Esophagus muscularis mucosa (tissue), 3 donors: ENCODE results near the gene LMAN2L.

Experiments used
- CTCF ChIP-seq, 3 experiments: fragments of 200-600 bp in 2 of 3; fragments of 450-650 bp in 1 of 3; sonication (generic) in 2 of 3; IDR thresholded peaks; one replicate each; pipeline ENCODE4 v1.5.1; 2017 to 2019; ENCODE audit warnings: antibody characterized with exemption in 3 of 3, mild to moderate bottlenecking in 2 of 3, moderate library complexity in 1 of 3
- POLR2A ChIP-seq: fragments of 450-650 bp; IDR thresholded peaks from one replicate; pipeline ENCODE4 v1.6.1; 2017; ENCODE audit warnings: antibody characterized with exemption, moderate library complexity, mild to moderate bottlenecking, low read depth
- POLR2AphosphoS5 ChIP-seq, 2 donors: sonication (generic); formaldehyde crosslinking; IDR thresholded peaks; one replicate each; pipeline ENCODE4 v1.6.1; 2017; ENCODE audit warnings: antibody characterized with exemption in 2 of 2

- TF ChIP-seq CTCF (IDR thresholded peaks at IDR 0.05) (no peak), POLR2A (no peak), POLR2AphosphoS5 (IDR thresholded peaks at IDR 0.05) (no peak)
These were observed 27.4 kb upstream of the LMAN2L start for GRCh38 chr2:96767135-96767871.
